Caco-2 (cell line): ENCODE results near the gene SERPINC1. TPM values are rescaled to one million over a fixed set of nuclear protein-coding genes. Genes with fewer than 3 reads are reported as not detected.
A peak's percentile ranks its signal among the peaks of the same experiment; 100 is the strongest.

ENCODE experiments used
- BruUV-seq: library from RNA; stranded (reverse); fragments of 400-500 nt; replicated peaks from 2 replicates; lab custom pipeline; 2021; lab: Mats Ljungman, UMichigan
- CTCF ChIA-PET: fragments of 300-600 bp; sonication (Branson Sonifier 250); formaldehyde crosslinking; loops from one replicate; lab custom pipeline; 2022; ENCODE audit warnings: antibody characterized with exemption; lab: Charles Lee
- POLR2A ChIA-PET: fragments of 300-600 bp; sonication (Branson Sonifier 250); formaldehyde crosslinking; loops from one replicate; lab custom pipeline; 2022; ENCODE audit warnings: antibody characterized with exemption; lab: Charles Lee
- DNase-seq, 2 experiments: peaks; one replicate each; pipeline versions ENCODE4 v3.0.0 to v3.0.0-alpha.2; 2020 to 2022
- H3K27me3 ChIP-seq: replicated peaks from 2 replicates; pipeline ENCODE4 v1.6.0; 2011; ENCODE audit warnings: low read length; ENCODE audit not compliant: control insufficient read depth, insufficient read depth
- H3K36me3 ChIP-seq: 2 replicates; pipeline ENCODE4 v1.5.1; 2011; ENCODE audit warnings: low read length; ENCODE audit not compliant: control insufficient read depth, insufficient read depth
- H3K4me1 ChIP-seq: fragments of 250-450 bp; sonication (Bioruptor Pico); 2 replicates; pipeline ENCODE4 v1.5.1; 2020; ENCODE audit warnings: mild to moderate bottlenecking
- H3K4me3 ChIP-seq: 2 replicates; pipeline ENCODE4 v1.5.1; 2011; ENCODE audit warnings: low read depth, mild to moderate bottlenecking, control low read depth, low read length
- H3K9me3 ChIP-seq: fragments of 250-450 bp; sonication (Bioruptor Pico); 2 replicates; pipeline ENCODE4 v1.5.1; 2020; ENCODE audit warnings: mild to moderate bottlenecking, moderate library complexity
- H3K27ac Mint-ChIP-seq: one replicate; pipeline ENCODE4 v1.8.0; 2022; ENCODE audit warnings: mixed read lengths; ENCODE audit not compliant: unreplicated experiment
- H3K27me3 Mint-ChIP-seq: one replicate; pipeline ENCODE4 v1.8.0; 2022; ENCODE audit warnings: mixed read lengths; ENCODE audit not compliant: insufficient read depth, unreplicated experiment
- H3K36me3 Mint-ChIP-seq: one replicate; pipeline ENCODE4 v1.8.0; 2022; ENCODE audit warnings: mild to moderate bottlenecking, mixed read lengths; ENCODE audit not compliant: insufficient read depth, unreplicated experiment
- H3K4me1 Mint-ChIP-seq: one replicate; pipeline ENCODE4 v1.8.0; 2022; ENCODE audit warnings: low read depth, mixed read lengths; ENCODE audit not compliant: unreplicated experiment
- H3K4me3 Mint-ChIP-seq: one replicate; pipeline ENCODE4 v1.8.0; 2022; ENCODE audit warnings: mild to moderate bottlenecking, moderate library complexity, mixed read lengths; ENCODE audit not compliant: unreplicated experiment
- H3K9me3 Mint-ChIP-seq: one replicate; pipeline ENCODE4 v1.8.0; 2022; ENCODE audit warnings: mixed read lengths; ENCODE audit not compliant: unreplicated experiment
- intact Hi-C: fragments of 100-400 bp; cut with micrococcal nuclease; formaldehyde crosslinking; loops from one replicate; pipeline ENCODE4 v1.10.0; 2022; ENCODE audit not compliant: unreplicated experiment
- total RNA-seq: library from RNA; stranded (reverse); gene quantifications from 2 replicates; pipeline ENCODE4 v1.2.3, GENCODE V29; 2022
- TF ChIP-seq, protein P1 (sequence below), 2 experiments: fragments of 200-600 bp in 1 of 2; IDR thresholded peaks; 1 replicate in 1 of 2; 2 replicates in 1 of 2; pipeline versions ENCODE4 v1.5.1 to v1.8.0; 2011 to 2022; ENCODE audit warnings: antibody characterized with exemption in 1 of 2, control low read depth in 1 of 2, inconsistent platforms in 1 of 2, low read depth in 1 of 2, low read length in 1 of 2, mild to moderate bottlenecking in 1 of 2, moderate library complexity in 1 of 2; ENCODE audit not compliant: insufficient read depth in 1 of 2, severe bottlenecking in 1 of 2, unreplicated experiment in 1 of 2

Gene SERPINC1
- total RNA-seq, 1 experiment from 2014 or later = 0.98 TPM

DNA sequence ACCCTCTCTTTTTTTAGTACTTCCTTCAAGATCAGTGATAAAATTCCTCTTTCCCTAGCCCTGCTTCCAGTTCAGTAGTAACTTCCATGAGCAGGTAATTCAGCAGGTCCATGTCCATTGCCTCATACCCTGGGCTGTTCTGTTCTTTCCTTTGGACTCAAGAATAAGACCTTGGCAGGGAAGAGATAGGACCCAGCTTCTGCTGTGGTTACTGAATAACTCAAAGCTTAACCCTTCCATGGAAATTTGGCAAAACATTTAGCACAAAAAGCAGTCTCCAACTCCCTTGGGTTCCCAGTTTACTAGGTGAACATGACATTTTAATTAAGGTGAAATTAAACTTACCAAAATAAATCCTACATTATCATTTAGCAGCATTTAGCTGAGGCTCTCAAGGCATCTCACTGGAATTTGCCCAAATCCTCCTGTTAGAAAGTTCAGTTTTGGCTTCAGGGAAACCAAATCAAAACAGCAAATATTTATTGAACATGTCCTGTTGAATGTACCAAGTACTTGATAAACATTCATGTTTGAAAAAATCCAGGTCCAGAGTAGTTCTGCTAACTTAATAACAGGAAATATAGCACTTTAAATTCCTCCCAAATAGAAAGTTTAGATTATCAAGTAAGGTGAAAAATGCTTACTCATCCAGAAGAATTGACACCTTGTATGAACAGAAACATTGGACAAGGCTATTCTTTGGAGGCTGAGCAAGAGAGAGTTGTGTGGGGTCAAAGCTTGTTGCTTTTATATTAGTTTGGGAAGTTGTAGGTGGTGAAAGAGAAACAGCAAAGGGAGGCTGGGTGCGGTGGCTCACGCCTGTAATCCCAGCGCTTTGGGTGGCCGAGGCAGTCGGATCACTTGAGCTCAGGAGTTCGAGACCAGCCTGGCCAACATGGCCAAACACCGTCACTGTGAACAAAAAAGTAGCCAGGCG, 8.4 kb upstream of the SERPINC1 start:
- DNase-seq = peak in 1 of 2 experiments; percentile 19
- ChIA-PET CTCF (no interaction called here), POLR2A (no interaction called here)
- Mint-ChIP-seq H3K9me3 (no peaks in the 10 kb centered on the region), H3K36me3 (peaks cover 26% of the 10 kb centered on the region), H3K27me3 (no peaks in the 10 kb centered on the region), H3K4me1 (peaks cover 7% of the 10 kb centered on the region), H3K4me3 (no peak overlapping the region), H3K27ac (peak overlapping the region; percentile 16)
- intact Hi-C loops = loop anchor here (5.0 kb wide), 1 partner anchor 58 kb away; the partner anchor contains the start of genes GAS5 and ZBTB37
- peaks cover 11% of the 10 kb centered on the region for H3K4me1 ChIP-seq
- H3K36me3 ChIP-seq = no peaks in the 10 kb centered on the region
- no peaks in the 10 kb centered on the region for H3K27me3 ChIP-seq
- BruUV-seq = no TSS peak
- H3K4me3 ChIP-seq = no peak overlapping the region
- TF ChIP-seq, protein P1, sequence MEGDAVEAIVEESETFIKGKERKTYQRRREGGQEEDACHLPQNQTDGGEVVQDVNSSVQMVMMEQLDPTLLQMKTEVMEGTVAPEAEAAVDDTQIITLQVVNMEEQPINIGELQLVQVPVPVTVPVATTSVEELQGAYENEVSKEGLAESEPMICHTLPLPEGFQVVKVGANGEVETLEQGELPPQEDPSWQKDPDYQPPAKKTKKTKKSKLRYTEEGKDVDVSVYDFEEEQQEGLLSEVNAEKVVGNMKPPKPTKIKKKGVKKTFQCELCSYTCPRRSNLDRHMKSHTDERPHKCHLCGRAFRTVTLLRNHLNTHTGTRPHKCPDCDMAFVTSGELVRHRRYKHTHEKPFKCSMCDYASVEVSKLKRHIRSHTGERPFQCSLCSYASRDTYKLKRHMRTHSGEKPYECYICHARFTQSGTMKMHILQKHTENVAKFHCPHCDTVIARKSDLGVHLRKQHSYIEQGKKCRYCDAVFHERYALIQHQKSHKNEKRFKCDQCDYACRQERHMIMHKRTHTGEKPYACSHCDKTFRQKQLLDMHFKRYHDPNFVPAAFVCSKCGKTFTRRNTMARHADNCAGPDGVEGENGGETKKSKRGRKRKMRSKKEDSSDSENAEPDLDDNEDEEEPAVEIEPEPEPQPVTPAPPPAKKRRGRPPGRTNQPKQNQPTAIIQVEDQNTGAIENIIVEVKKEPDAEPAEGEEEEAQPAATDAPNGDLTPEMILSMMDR (IDR thresholded peaks at IDR 0.05; ENCODE audit: insufficient read depth in 1 of 2, low read depth in 1 of 2, low read length in 1 of 2, severe bottlenecking in 1 of 2, unreplicated experiment in 1 of 2) = no peak
- H3K9me3 ChIP-seq = no peaks in the 10 kb centered on the region

DNA sequence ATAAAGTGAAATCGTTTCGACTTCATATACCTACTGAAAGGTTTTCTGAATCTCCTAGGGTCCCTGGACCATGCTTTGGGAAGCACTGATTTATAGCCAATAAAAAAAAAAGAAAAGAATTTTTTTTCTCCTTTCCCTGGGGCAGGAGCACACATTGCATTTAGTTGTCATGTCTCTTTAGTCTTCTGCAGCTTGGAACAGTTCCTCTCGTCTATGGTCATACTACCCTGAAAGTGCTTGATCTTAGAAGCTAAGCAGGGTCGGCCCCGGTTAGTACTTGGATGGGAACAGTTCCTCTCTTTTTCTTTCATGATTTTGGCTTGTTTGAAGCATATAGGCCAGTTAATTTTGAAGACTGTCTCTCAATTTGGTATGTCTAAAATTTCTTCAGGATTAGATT, 3.7 kb upstream of the SERPINC1 start:
- Histone ChIP-seq H3K9me3 (no peaks in the 10 kb centered on the region), H3K27me3 (no peaks in the 10 kb centered on the region), H3K36me3 (no peaks in the 10 kb centered on the region), H3K4me1 (peaks cover 17% of the 10 kb centered on the region), H3K4me3 (no peak overlapping the region)
- Mint-ChIP-seq H3K4me3 (no peak overlapping the region), H3K36me3 (peaks cover 8% of the 10 kb centered on the region), H3K4me1 (peaks cover 14% of the 10 kb centered on the region), H3K9me3 (no peaks in the 10 kb centered on the region), H3K27ac (no peak overlapping the region), H3K27me3 (no peaks in the 10 kb centered on the region)
- POLR2A ChIA-PET = no interaction called here
- no peak for DNase-seq
- TF ChIP-seq, protein P1 (IDR thresholded peaks at IDR 0.05; ENCODE audit: insufficient read depth in 1 of 2, low read depth in 1 of 2, low read length in 1 of 2, severe bottlenecking in 1 of 2, unreplicated experiment in 1 of 2) = no peak
- intact Hi-C loops = no loop called here
- no TSS peak for BruUV-seq
- CTCF ChIA-PET = no interaction called here

DNA sequence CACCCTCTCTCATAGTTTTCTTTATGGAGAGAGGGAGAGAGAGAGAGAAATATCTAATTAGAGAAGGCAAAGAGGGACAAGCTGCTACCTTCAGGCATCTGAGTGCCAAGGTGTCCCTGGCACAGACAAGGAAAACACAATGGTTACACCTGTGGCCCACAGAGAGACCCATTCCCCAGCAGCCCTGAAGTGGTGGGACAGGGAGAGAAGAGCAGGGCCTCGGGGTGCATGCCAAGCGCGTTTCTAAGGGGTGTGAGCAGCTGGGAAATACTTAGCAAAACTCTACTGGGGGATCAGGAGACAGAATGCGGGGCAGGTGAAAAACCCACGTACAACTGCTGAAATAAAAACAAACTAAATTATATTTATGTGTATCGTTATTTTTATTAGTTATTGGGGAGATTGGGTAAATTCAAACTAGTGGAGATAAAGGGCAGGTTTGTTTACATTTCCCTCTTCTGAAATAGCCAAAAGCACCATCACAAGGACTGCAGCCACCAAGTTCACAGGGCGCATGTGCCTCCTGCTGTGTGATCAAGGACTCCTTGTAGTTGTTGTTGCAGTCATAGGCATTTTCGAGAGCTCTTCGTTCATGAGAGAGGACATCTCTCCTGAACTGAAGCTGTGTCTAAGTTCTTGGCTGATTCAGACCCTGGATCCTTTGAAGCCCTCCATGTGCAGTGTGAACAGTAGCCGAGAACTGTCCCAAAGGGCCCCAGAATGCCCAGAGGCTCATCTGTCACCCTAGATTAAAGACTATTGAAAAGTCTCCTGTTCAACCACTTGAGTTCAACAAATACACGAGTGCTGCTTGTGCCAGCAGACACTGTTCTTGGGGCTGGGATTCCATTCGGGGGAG, 737 bp upstream of the SERPINC1 start:
- Mint-ChIP-seq H3K4me3 (no peak overlapping the region), H3K27ac (peak overlapping the region; percentile 43), H3K9me3 (no peaks in the 10 kb centered on the region), H3K4me1 (peaks cover 10% of the 10 kb centered on the region), H3K36me3 (peaks cover 3% of the 10 kb centered on the region), H3K27me3 (no peaks in the 10 kb centered on the region)
- Histone ChIP-seq H3K4me1 (0 out of 2 replicates have a peak, but pooled peaks cover 7% of the 10 kb centered on the region), H3K36me3 (no peaks in the 10 kb centered on the region), H3K4me3 (no peak overlapping the region), H3K27me3 (no peaks in the 10 kb centered on the region), H3K9me3 (no peaks in the 10 kb centered on the region)
- no peak for DNase-seq
- intact Hi-C loops = loop anchor here (10.0 kb wide), 1 partner anchor 493 kb away; no protein-coding TSS in a partner anchor
- no TSS peak for BruUV-seq
- TF ChIP-seq, protein P1 (IDR thresholded peaks at IDR 0.05; ENCODE audit: insufficient read depth in 1 of 2, low read depth in 1 of 2, low read length in 1 of 2, severe bottlenecking in 1 of 2, unreplicated experiment in 1 of 2) = no peak
- POLR2A ChIA-PET = interaction anchor here (0.6 kb wide), 1 partner anchor 9 kb away, joined by 8 read pairs; no protein-coding TSS in a partner anchor
- CTCF ChIA-PET = no interaction called here
